K562 (cell line): ENCODE data around the gene LLGL2. TPM values are rescaled to one million over a fixed set of nuclear protein-coding genes. Genes with fewer than 3 reads are reported as not detected.

Source experiments
- ATAC-seq: fragments of 200-7000 bp; cut with Tn5 transposase; 3 replicates; pipeline ENCODE4 v1.9.1; 2020; ENCODE audit warnings: moderate library complexity
- BruUV-seq: library from RNA; stranded (reverse); fragments of 400-500 nt; replicated peaks from 2 replicates; lab custom pipeline; 2021; lab: Mats Ljungman, UMichigan
- CTCF ChIA-PET: fragments of 300-600 bp; formaldehyde crosslinking; extraction: SDS; loops from one replicate; lab custom pipeline; 2021; ENCODE audit warnings: low intra/inter-chr PET ratio; lab: Yijun Ruan, JAX
- POLR2A ChIA-PET: fragments of 300-600, 350-650 bp; sonication (Branson Sonifier 250); formaldehyde crosslinking; extraction: SDS; loops from one replicate; lab custom pipeline; 2021; ENCODE audit warnings: antibody characterized with exemption, inconsistent platforms; lab: Yijun Ruan, JAX
- DNase-seq, 4 experiments: peaks; one replicate each; pipeline versions ENCODE4 v3.0.0 to v3.0.0-alpha.2; 2011 to 2018; ENCODE audit warnings: low spot score in 3 of 4, mixed read lengths in 3 of 4; ENCODE audit errors: extremely low read depth in 1 of 4
- FAIRE-seq: peaks from 2 replicates; lab custom pipeline; 2011; peaks lifted over from hg19 to GRCh38; lab: Jason Lieb, UNC
- H2AFZ ChIP-seq: 2 replicates; pipeline ENCODE4 v1.6.0; 2011; ENCODE audit warnings: low read depth, low read length, control low read depth, inconsistent platforms
- H3K27ac ChIP-seq: fragments of 200-600 bp; 3 replicates; pipeline ENCODE4 v1.8.0; 2011; ENCODE audit warnings: low read depth, mild to moderate bottlenecking, control low read depth, inconsistent platforms, low read length, moderate library complexity, mixed read lengths; ENCODE audit errors: extremely low read depth
- H3K27me3 ChIP-seq, 2 experiments: fragments of 300-600 bp in 1 of 2; 2 replicates in 1 of 2; 3 replicates in 1 of 2; pipeline versions ENCODE4 v1.6.0 to v1.8.0; 2011; ENCODE audit warnings: inconsistent platforms in 2 of 2, low read length in 2 of 2, mild to moderate bottlenecking in 1 of 2, mixed read lengths in 1 of 2, moderate library complexity in 1 of 2; ENCODE audit not compliant: control insufficient read depth in 2 of 2, insufficient read depth in 2 of 2
- H3K36me3 ChIP-seq: fragments of 300-600 bp; 3 replicates; pipeline ENCODE4 v1.8.0; 2011; ENCODE audit warnings: mild to moderate bottlenecking, low read length, inconsistent platforms; ENCODE audit not compliant: control insufficient read depth, insufficient read depth
- H3K4me1 ChIP-seq, 2 experiments: fragments of 200-600 bp in 1 of 2; replicated peaks in 1 of 2; 2 replicates in 1 of 2; 3 replicates in 1 of 2; pipeline versions ENCODE4 v1.5.1 to v1.8.0; 2011; ENCODE audit warnings: inconsistent platforms in 2 of 2, low read length in 2 of 2, mild to moderate bottlenecking in 1 of 2, mixed read lengths in 1 of 2, moderate library complexity in 1 of 2; ENCODE audit not compliant: control insufficient read depth in 2 of 2, insufficient read depth in 2 of 2
- H3K4me2 ChIP-seq: 2 replicates; pipeline ENCODE4 v1.6.1; 2011; ENCODE audit warnings: low read length, control low read depth, inconsistent platforms, mixed read lengths; ENCODE audit not compliant: insufficient read depth
- H3K4me3 ChIP-seq: fragments of 200-600 bp; sonication (generic), shearing (Covaris generic); 2 replicates; pipeline ENCODE4 v1.5.1; 2016; ENCODE audit warnings: control low read depth, inconsistent platforms
- H3K79me2 ChIP-seq: fragments of 200-600 bp; 3 replicates; pipeline ENCODE4 v1.8.0; 2011; ENCODE audit warnings: low read length, inconsistent platforms; ENCODE audit not compliant: control insufficient read depth, insufficient read depth
- H3K9ac ChIP-seq, 2 experiments: 2 replicates each; pipeline versions ENCODE4 v1.6.0 to v1.6.1; 2011; ENCODE audit warnings: low read depth in 2 of 2, low read length in 2 of 2, control low read depth in 1 of 2, inconsistent platforms in 1 of 2, mild to moderate bottlenecking in 1 of 2, mixed read lengths in 1 of 2; ENCODE audit not compliant: insufficient read depth in 1 of 2
- H3K9me1 ChIP-seq: one replicate; pipeline ENCODE4 v1.6.0; 2011; ENCODE audit warnings: inconsistent platforms, mild to moderate bottlenecking, low read length, moderate library complexity; ENCODE audit not compliant: control insufficient read depth, insufficient read depth
- H3K9me3 ChIP-seq: replicated peaks from 2 replicates; pipeline ENCODE4 v1.5.1; 2011; ENCODE audit warnings: low read depth, low read length, inconsistent platforms; ENCODE audit not compliant: control insufficient read depth, insufficient read depth
- H4K20me1 ChIP-seq: replicated peaks from 2 replicates; pipeline ENCODE4 v1.6.1; 2011; ENCODE audit warnings: low read length, inconsistent platforms, mixed read lengths; ENCODE audit not compliant: control insufficient read depth, insufficient read depth
- CBFB ChIP-seq: sonication (generic); formaldehyde crosslinking; IDR thresholded peaks from 2 replicates; pipeline ENCODE4 v1.4.0; 2020; ENCODE audit warnings: mild to moderate bottlenecking, missing genetic modification reagents
- E2F3 ChIP-seq: fragments of 250-450 bp; sonication (Bioruptor Pico); IDR thresholded peaks from 2 replicates; pipeline ENCODE4 v1.4.0; 2020; ENCODE audit warnings: mild to moderate bottlenecking
- KDM5B ChIP-seq: fragments of 200-600 bp; sonication (generic); IDR thresholded peaks from 2 replicates; pipeline ENCODE4 v1.6.1; 2012; ENCODE audit warnings: low read depth, mild to moderate bottlenecking, moderate library complexity, low read length, control low read depth, inconsistent platforms; ENCODE audit not compliant: insufficient replicate concordance
- PATZ1 ChIP-seq: fragments of 250-450 bp; sonication (Bioruptor Pico); IDR thresholded peaks from 2 replicates; pipeline ENCODE4 v1.5.0; 2020; ENCODE audit warnings: mild to moderate bottlenecking, borderline replicate concordance
- RNF219 ChIP-seq: fragments of 250-450 bp; sonication (Bioruptor Pico); IDR thresholded peaks from 2 replicates; pipeline ENCODE4 v1.5.0; 2022; ENCODE audit warnings: mild to moderate bottlenecking
- ZBED1 ChIP-seq: IDR thresholded peaks from 2 replicates; pipeline ENCODE4 v1.6.1; 2014
- ZNF696 ChIP-seq: fragments of 250-450 bp; sonication (Bioruptor Pico); conservative IDR thresholded peaks from 2 replicates; pipeline ENCODE4 v1.4.0; 2020; ENCODE audit warnings: mild to moderate bottlenecking, moderate library complexity
- WGBS: fragments of 100-300 bp; shearing (Covaris generic); methylation state at CpG from one replicate; pipeline ENCODE4 v1.1.6; 2016; ENCODE audit warnings: low coverage, mixed read lengths; ENCODE audit not compliant: insufficient coverage; ENCODE audit errors: missing lambda C conversion rate; 5-methylcytosine and 5-hydroxymethylcytosine counted together
- in situ Hi-C: fragments of 300-500 bp; cut with MboI; formaldehyde crosslinking; loops from 4 replicates; pipeline ENCODE4 v1.15.0; 2018; ENCODE audit warnings: inconsistent platforms, mixed read lengths
- intact Hi-C: fragments of 100-400 bp; cut with micrococcal nuclease; formaldehyde crosslinking; loops from 2 replicates; pipeline ENCODE4 v1.14.2; 2022
- polyA plus RNA-seq, 8 experiments: library from polyadenylated mRNA; depleted of rRNA in 4 of 8; stranded (reverse) in 5 of 8; unstranded in 3 of 8; fragments of >200 nt; fragmentation: Nextera tagmentation in 2 of 8; fragmentation: Illumina TruSeq in 1 of 8; extraction: Ambion mirVana in 2 of 8; extraction: Trizol in 1 of 8; gene quantifications; 2 replicates each; pipeline versions ENCODE4 v1.2.1 to v1.2.3, GENCODE V29; 2011 to 2014; ENCODE audit warnings: inconsistent platforms in 1 of 8, missing spikeins in 1 of 8
- total RNA-seq, 7 experiments: library from RNA; depleted of rRNA in 6 of 7; stranded (reverse); fragments of >200 nt in 6 of 7; fragmentation: Illumina TruSeq in 2 of 7; extraction: Trizol in 2 of 7; gene quantifications; 2 replicates each; pipeline versions ENCODE4 v1.2.1 to v1.2.3, GENCODE V29; 2011 to 2021; ENCODE audit warnings: low replicate concordance in 1 of 7

LLGL2 gene
- total and polyA plus RNA-seq, 9 of the 15 experiments (the other 6 are each of a cell fraction or from before 2014, with no cell fraction given): 0.32 to 24.4 (median 10.2) TPM

- Histone ChIP-seq H3K4me2 (no peak overlapping the region), H3K4me1 (peaks cover 9 to 29% of the 10 kb centered on the region in 2 experiments; a peak in 4 of 5 replicates), H3K27ac (no peak overlapping the region), H3K27me3 (no peaks in the 10 kb centered on the region), H3K9ac (no peak overlapping the region), H3K79me2 (no peaks in the 10 kb centered on the region), H3K9me3 (no peaks in the 10 kb centered on the region), H4K20me1 (no peaks in the 10 kb centered on the region), H2AFZ (no peak overlapping the region), H3K9me1 (no peaks in the 10 kb centered on the region), H3K36me3 (peaks cover 13% of the 10 kb centered on the region; the same call in 1 of the 3 replicates), H3K4me3 (no peak overlapping the region)
- WGBS: 55% methylated on average over 6 of the region's 6 CpGs
- intact Hi-C loops (no loop called here), in situ Hi-C loops (no loop called here)
- DNase-seq (no peak), FAIRE-seq (no peak), ATAC-seq (no peak)
- ChIA-PET CTCF (no interaction called here), POLR2A (interaction anchor here (0.5 kb wide), 1 partner anchor 101 kb away, joined by 3 read pairs; the partner anchor contains the start of genes RECQL5 and SAP30BP)
- no peak for TF ChIP-seq E2F3
- no peak for TF ChIP-seq RNF219 (CRISPR knock-in tag)
- no peak for TF ChIP-seq KDM5B
- no peak for TF ChIP-seq PATZ1 (CRISPR knock-in tag)
- no peak for TF ChIP-seq ZNF696
- TF ChIP-seq ZBED1: no peak
- no peak for TF ChIP-seq CBFB (CRISPR knock-in tag)
- BruUV-seq: no TSS peak
Measured at GRCh38 chr17:75566416-75566815, 40.9 kb downstream of the LLGL2 start.
